A204.1 (cell line): ENCODE results near the gene PARD6B.
"Not testable (repeated sequence)": the region's sequence is repeated elsewhere in the genome, so short reads cannot be mapped to it uniquely, and the experiment has no call there.

Source experiments
- FAIRE-seq: peaks from 2 replicates; lab custom pipeline; 2012; peaks lifted over from hg19 to GRCh38; lab: Jason Lieb, UNC

The PARD6B gene

DNA sequence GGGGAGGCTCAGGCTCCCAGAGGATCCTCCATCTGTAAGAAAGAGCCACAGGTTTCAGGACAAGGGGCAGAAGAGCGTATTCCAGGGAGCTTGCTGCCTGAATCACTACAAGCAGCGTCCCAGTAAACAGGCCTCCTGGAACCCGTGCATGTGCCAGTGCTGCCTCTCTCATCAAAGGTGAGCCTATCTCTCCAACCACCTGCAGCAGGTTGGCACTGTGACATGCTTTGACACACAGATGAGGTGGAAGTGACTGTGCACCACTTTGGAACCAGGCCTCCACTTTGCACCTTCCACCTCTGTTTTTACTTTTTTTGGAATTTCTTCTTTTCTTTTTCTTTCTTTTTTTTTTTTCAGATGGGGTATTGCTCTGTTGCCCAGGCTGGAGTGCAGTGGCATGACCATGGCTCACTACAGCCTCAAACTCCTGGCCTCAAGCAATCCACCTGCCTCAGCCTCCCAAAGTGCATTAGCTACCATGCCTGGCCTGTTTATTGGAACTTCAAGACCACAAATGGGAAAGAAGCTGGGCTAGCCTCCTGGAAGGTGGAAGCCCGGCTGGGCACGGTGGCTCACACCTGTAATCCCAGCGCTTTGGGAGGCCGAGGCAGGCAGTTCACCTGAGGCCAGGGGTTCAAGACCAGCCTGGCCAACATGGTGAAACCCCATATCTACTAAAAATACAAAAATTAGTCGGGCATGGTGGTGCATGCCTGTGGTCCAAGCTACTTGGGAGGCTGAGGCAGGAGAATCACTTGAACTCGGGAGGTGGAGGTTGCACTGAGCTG lies 27.5 kb upstream of the PARD6B start:
- FAIRE-seq, result not testable (repeated sequence)

DNA sequence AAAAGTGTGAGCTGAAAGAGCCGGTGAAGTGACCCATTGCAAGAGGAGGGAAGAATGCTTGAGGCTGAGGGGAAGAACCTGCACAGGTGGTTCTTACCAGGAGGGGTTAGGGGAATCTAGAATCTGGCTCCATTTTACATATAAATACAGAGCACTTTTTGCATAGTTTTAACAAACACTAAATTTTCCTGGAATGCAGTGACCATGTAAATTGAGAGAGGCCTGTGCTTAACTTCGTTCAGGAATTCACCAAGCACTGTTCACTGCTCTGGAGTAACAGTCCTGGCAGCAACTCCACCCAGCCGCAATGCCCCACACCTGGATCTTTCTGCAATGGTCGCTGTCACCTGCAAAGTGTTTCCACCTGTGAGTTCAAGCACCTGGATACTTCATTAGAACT lies 26.9 kb upstream of the PARD6B start:
- FAIRE-seq, result no peak

DNA sequence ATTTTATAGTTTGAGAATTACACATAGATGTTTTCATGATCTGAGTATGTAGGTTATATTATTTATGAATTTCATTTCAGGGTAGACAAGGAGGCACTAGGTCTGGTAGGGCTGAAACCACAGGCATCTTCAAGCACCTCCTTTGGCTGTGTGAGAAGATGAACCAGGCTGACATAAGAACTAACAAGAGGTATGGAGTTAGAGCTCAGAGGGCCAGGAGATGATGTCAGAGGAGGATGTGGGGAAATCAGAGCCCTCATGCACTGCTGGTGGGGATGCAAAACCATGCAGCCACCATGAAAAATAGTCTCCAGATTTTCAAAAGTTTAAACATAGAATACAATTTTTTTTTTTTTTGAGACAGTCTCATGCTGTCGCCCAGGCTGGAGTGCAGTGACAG lies 26.4 kb upstream of the PARD6B start:
- FAIRE-seq, result no peak

DNA sequence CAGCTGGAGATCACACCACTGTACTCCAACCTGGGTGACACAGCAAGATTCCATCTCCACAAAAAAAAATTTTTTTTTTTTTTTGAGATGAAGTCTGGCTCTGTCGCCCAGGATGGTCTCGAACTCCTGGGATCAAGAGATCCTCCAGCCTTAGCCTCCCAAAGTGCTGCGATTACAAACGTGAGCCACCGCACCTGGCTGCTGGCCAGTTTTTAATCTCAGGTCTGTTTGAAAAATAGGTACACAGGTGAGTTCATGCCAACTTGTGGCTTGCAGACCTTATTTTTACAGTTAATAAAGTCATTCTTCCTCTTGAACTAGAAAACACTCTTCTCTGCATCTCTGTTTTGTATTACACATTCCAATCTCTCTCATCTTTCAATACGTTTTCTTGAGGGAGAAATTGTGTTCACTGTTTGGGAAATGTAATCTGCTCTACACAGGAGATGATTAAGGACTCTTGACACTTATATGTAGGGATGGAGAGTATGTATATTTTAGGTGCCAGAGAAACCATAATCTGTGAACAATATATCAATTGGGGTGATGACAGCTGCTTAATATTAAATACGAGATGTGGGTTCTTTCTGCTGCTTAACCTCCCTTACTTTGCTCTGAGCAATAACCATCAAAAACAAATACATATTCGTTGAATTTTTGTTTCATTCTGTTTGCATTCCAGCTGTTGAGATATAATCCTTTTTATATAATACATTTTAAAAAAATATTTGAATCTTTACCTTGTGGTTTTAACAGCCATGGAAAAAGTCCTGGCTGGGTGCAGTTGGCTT lies 22.3 kb upstream of the PARD6B start:
- no peak for FAIRE-seq

DNA sequence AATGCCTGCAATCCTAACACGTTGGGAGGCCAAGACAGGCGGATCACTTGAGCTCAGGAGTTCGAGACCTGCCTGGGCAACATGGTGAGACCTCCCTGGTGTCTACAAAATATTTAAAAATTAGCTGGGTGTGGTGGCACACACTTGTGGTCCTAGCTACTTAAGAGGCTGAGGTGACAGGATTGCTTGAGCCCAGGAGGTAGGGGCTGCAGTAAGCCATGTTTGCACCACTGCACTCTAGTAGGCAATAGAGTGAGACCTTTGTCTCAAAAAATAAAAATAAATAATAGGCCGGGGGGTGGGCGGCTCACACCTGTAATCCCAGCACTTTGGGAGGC lies 21.8 kb upstream of the PARD6B start:
- no peak for FAIRE-seq

DNA sequence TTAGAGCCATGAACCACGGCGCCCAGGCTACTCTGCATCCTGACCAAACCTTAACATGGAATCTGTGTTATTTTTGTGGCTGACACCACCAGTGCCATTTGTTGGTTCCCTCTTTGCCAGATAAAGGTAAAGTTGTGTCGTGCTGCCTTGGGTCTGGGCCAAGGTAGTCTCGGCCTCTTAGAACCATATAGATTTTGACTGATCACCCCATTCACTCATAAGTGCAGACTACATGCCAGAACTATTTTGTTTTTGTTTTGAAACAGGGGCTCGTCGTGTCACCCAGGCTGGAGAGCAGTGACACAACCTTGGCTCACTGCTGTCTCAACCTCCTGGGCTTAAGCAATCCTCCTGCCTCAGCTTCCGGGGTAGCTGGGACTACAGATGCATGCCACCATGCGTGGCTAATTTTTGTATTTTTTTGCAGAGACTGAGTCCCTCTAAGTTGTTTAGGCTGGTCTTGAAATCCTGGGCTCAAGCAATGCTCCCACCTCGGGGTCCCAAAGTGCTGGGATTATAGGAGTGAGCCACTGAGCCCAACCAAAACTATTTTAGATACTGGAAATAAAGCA lies 20.8 kb upstream of the PARD6B start:
- FAIRE-seq, result no peak

DNA sequence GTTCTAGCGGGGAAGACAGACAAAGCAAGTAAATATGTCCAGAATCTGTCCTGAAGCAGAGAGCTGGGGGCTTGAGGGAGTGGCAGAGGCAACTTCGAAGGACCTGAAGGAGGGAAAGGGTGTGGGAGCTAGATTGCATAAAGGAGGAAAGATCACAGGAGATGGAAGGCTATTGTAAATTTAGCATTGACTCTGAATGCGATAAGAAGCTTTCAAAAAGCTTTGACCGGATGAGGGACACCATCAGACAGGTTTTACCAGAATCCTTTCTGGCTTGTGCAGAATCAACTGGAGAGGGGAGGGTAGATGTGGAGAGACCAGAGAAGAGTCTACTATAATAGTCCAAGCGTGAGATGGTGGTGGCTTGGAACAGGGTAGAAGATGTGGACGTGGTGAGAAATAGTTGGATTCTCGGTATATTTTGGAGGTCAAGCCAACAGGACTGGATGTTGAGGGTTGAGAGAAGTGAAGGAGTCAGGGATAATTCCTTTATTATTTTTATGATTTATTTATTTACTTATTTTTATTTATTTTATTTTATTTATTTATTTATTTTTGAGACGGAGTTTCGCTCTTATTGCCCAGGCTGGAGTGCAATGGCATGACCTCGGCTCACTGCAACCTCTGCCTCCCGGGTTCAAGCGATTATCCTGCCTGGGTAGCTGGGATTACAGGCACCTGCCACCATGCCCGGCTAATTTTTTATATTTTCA lies 20.1 kb upstream of the PARD6B start:
- FAIRE-seq, result no peak

DNA sequence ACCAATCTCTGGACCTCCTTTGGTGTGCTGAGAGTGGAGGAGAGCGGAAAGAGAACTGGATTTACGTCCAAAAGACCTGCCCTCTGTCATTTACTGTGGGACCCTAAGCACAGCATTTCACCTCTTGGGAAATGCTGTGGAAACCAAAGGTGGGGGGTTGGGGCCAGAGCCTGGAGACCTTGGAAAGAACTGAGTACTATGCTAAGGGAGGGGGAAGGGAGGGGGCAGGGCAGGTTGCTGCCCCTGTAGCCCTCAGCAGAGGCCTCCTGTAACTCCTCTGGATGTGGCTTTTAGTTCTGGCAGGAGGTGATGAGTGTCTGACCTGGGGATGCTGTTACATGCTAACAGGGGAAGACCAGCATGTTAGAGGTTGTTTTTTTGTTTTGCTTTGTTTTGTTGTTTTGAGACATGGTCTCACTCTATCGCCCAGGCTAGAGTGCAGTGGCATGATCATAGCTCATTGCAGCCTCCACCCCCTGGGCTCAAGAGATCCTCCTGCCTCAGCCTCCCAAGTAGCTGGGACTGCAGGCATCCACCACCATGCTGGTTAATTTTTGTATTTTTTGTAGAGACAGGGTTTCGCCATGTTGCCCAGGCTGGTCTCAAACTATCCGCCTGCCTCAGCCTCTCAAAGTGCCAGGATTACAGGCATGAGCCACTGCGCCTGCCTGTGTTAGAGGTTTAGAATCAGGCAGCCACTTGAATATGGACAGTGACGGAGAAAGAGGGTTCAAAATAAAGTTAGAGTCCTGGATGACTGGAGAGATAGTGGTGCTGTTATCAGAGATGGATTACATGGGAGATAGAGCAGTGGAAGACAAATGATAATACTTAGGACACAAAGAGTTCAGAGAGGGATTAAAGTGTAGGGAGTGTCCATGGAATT lies 18.4 kb upstream of the PARD6B start:
- FAIRE-seq, result no peak

DNA sequence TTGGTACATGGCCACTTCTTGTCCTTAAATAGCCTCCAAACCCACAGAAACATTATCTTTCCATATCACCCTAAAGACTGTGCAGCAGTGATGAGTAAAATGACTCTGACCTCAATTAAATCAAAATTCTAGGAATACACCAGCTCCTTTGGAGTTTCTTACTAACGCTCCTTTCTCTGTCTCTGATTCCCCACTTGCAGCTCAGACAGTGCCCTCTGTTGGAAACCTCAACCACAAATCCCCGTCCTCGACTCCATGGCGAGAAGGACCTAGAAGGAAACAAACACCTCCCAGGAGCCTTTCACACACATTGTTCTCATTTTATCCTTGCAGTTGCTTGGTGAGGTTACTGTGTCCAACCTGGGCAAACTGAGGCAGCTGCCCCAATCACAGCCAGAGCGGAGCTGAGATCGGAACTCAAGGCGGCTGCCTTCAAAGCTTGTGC lies 17.7 kb upstream of the PARD6B start:
- FAIRE-seq, result no peak

DNA sequence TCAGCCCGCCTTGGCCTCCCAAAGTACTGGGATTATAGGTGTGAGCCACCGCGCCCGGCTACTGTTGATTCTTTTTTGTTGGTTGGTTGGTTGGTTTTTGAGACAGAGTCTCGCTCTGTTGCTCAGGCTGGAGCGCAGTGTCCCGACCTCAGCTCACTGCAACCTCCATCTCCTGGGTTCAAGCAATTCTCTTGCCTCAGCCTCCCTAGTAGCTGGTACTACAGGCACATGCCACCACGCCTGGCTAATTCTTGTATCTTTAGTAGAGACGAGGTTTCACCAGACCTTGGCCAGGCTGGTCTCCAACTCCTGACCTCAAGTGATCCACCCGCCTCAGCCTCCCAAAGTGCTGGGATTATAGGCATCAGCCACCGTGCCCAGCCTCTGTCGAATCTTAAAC lies 17.0 kb upstream of the PARD6B start:
- not testable (repeated sequence) for FAIRE-seq

DNA sequence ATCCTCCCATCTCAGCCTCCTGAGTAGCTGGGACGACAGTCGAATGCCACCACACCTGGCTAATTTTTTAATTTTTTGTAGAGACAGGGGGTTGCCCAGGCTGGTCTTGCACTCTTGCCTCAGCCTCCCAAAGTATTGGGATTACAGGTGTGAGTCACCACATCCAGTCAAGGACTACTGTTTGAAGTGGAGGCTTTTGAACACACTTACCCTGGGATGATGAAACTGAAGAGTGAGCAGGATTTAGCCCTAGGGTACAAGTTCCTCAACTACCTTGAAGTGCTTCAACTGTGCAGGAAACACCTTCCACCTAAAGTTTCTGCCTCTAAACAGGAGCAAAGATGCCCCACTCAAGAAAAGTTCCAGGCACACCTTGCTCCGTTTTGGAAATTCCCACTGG lies 15.7 kb upstream of the PARD6B start:
- no peak for FAIRE-seq

DNA sequence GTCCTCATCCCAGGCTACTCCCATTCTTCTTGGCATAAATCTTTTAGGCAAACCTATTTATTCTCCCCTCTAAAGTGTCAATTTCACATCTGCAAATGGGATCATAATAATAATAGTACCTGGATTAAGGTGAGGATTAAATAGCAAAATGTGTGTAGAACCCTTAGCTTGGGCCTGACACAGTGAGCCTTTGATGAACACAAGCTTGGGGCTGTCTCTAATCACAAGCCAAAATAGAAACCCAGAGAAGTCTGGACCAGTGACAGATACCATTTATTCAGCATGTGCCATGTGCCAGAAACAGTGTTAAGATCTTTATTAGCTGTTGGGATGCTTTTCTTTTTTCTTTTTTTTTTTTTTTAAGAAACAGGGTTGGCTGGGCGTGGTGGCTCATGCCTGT lies 14.9 kb upstream of the PARD6B start:
- FAIRE-seq, result no peak

DNA sequence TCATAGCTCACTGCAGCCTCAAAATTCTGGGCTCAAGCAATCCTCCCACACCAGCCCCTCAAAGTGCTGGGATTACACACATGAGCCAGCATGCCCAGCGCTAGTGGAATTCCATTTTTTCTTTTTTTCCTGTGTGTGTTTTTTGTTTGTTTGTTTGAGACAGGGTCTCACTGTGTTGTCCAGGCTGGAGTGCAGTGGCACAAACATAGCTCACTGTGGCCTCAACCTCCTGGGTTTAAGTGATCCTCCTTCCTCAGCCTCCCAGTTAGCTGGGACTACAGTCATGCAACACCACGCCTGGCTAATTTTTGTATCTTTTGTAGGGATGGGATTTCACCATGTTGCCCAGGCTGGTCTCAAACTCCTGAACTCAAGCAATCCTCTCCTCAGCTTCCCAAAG lies 14.1 kb upstream of the PARD6B start:
- FAIRE-seq, result no peak

DNA sequence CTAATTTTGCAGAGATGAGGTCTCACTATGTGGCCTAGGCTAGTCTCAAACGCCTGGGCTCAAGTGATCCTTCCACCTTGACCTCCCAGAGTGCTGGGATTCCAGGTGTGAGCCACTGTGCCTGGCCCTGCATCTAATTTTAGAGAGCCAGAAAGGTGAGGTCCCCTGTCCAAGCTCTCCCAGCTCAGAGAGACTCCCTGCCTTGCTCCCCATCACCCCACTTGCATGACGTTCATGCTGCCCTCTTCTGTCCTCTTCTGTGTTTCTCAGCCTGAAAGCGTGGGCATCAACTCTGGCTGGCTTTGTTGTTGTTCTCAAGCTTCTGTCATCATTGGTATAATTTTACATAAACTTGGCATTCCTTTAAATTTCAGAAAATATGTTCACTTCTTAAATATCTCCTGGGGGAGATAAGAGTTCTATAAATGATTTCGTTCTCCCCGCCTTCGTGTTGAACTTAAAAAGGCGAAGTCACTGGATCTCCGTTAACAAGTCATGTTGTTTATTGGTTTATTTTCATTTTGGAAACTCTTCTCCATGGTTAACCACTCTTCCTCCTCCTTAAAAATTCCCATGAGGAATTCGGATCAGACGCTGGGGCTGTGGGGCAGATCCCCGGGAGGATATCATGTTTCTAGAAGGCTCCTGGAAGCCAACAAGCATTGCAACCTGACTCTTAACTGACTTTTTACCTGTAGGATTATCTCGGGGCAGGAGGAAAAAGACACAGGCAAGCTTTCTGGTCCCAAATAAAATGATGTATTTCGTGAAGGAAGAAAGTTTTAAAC lies 13.2 kb upstream of the PARD6B start:
- FAIRE-seq, result no peak

DNA sequence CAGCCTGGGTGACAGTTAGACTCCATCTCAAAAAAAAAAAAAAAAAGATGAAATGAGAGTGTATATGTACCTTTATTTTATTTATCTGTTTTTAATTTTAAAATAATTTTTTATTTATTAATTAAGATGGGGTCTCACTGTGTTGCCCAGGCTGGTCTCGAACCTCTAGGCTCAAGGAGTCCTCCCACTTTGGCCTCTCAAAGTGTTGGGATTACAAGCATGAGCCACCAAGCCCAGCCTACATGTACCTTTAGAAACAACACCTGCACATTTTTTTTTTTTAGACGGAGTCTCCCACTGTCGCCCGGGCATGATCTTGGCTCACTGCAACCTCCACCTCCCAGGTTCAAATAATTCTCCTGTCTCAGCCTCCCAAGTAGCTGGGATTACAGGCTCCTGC lies 12.1 kb upstream of the PARD6B start:
- FAIRE-seq, result no peak

DNA sequence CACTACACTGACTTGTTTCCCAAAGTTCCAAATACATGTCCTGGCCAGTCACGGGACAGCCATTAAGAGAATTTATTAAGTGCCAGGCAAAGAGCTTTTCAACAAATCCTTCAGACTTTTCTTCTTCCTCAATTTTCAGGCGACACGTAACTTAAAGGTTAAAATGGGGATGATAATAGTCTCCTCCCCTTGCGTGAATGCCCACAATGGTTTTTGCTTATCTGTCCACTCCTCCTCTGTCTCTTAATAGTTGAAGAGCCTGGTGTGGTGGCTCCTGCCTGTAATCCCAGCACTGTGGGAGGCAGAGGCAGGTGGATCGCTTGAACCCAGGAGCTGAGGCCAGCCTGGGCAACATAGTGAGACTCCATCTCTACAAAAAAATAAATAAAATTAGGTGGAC lies 11.4 kb upstream of the PARD6B start:
- no peak for FAIRE-seq

DNA sequence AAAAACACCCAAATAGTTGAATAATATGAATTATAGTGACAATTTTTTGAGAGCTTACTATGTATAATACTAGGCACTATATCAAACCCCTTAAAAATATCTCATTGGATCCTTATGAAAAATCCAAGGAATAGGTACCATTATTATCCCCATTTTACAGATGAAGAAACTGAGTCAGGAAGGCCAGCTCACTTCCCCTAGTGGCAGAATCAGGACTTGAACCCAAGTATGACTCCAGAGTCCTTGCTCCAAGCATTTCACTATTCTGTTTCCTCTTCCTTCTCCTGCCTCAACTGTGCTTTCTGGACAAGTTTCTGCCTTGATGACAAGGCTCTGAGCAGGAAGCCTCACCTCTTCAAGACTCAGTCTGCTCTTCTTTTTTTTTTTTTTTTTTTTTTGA lies 10.8 kb upstream of the PARD6B start:
- no peak for FAIRE-seq

DNA sequence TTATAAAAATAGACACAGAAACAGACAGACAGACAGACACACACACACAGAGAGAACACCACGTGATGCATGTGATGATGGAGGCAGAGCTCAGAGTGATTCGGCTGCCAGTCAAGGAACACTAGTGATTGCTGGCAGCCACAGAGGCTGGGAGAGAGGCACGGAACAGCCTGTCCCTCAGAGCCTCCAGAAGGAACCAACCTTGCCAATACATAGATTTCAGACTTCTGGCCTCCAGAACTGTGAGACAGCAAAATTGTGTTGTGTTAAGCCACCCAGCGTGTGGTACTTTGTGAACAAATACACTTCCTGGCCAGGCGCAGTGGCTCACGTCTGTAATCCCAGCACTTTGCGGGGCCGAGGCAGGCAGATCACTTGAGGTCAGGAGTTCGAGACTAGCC lies 9.5 kb upstream of the PARD6B start:
- no peak for FAIRE-seq

DNA sequence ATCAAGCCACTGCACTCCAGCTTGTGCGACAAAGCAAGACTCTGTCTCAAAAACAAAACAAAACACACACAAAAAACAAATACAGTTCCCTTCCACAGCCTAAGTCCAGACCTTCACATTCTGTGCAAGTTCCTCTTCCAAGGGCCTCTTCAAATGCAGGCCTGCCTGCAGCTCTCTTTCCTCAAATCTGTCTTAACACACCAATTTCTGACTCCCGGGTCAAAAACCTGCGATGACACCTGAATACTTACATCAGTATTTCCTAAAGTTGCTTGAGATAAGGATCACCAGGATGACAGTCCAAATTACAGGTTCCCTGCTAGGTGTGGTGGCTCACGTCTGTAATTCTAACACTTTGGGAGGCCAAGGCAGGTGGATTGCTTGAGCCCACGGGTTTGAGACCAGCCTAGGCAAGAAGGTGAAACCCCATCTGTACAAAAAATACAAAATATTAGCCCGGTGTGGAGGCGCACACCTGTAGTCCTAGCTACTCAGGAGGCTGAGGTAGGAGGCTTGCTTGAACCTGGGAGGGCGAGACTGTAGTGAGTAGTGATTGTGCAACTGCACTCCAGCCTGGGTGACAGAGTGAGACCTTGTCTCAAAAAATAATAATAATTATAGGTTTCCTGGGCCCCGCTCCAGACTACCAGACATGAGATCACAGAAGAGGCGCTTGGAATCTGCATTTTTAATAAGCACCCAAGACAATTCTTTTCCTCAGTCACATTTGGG lies 8.8 kb upstream of the PARD6B start:
- FAIRE-seq, result no peak

DNA sequence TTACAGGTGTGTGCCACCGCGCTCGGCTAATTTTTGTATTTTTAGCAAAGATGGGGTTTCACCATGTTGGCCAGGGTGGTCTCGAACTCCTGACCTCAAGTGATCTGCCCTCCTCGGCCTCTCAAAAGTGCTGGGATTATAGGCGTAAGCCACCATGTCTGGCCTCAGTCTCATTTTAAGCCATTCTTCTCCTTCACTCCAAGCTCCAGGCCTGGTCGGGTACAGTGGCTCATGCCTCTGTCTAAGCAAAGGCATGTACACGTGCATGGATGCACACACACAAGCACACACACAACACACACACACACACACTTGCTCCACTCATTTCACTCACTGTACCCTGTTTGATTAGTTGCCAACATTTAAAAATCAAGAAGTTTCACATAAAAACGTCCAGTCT lies 7.7 kb upstream of the PARD6B start:
- FAIRE-seq, result no peak
